Neural cell (in vitro differentiated cells): Measurements from ENCODE around the gene SATL1. TPM values are rescaled to one million over a fixed set of nuclear protein-coding genes. Genes with fewer than 3 reads are reported as not detected.

Experiments
- H2AFZ ChIP-seq: fragments of 200-600, 300-800 bp; sonication (generic), shearing (Covaris generic); 2 replicates; pipeline ENCODE4 v1.6.0; 2014; ENCODE audit warnings: low read depth, mild to moderate bottlenecking, antibody characterized with exemption, low read length, moderate library complexity
- H3F3A ChIP-seq: fragments of 200-600 bp; shearing (Covaris generic); 2 replicates; pipeline ENCODE4 v1.6.1; 2016; ENCODE audit warnings: mild to moderate bottlenecking, moderate library complexity, mixed read lengths, antibody characterized with exemption, low read length; ENCODE audit not compliant: insufficient read depth, poor library complexity, severe bottlenecking
- H3K27ac ChIP-seq: fragments of 200-600, 300-800 bp; sonication (generic), shearing (Covaris generic); 2 replicates; pipeline ENCODE4 v1.5.1; 2014; ENCODE audit warnings: mild to moderate bottlenecking, low read length, moderate library complexity
- H3K27me3 ChIP-seq: fragments of 300-800, 200-600 bp; sonication (generic), shearing (Covaris generic); 2 replicates; pipeline ENCODE4 v1.6.0; 2014; ENCODE audit warnings: mild to moderate bottlenecking, low read depth, low read length, moderate library complexity; ENCODE audit not compliant: insufficient read depth
- H3K36me3 ChIP-seq: fragments of 300-800, 200-600 bp; sonication (generic), shearing (Covaris generic); 2 replicates; pipeline ENCODE4 v1.5.1; 2014; ENCODE audit warnings: mild to moderate bottlenecking, antibody characterized with exemption, low read length, moderate library complexity; ENCODE audit not compliant: insufficient read depth
- H3K4me2 ChIP-seq: fragments of 300-800, 200-600 bp; sonication (generic), shearing (Covaris generic); 2 replicates; pipeline ENCODE4 v1.6.0; 2014; ENCODE audit warnings: mild to moderate bottlenecking, low read length
- H3K4me3 ChIP-seq: fragments of 300-800, 200-600 bp; sonication (generic), shearing (Covaris generic); 2 replicates; pipeline ENCODE4 v1.5.1; 2014; ENCODE audit warnings: mild to moderate bottlenecking, low read length, moderate library complexity
- H3K79me2 ChIP-seq: fragments of 200-600 bp; shearing (Covaris generic); replicated peaks from 2 replicates; pipeline ENCODE4 v1.6.0; 2014; ENCODE audit warnings: mild to moderate bottlenecking, low read length, moderate library complexity; ENCODE audit not compliant: insufficient read depth
- H3K9ac ChIP-seq: fragments of 300-800, 200-600 bp; sonication (generic), shearing (Covaris generic); 2 replicates; pipeline ENCODE4 v1.6.1; 2016; ENCODE audit warnings: mild to moderate bottlenecking, low read length, mixed read lengths
- H3K9me2 ChIP-seq: fragments of 200-600 bp; shearing (Covaris generic); 2 replicates; pipeline ENCODE4 v1.6.1; 2016; ENCODE audit warnings: mild to moderate bottlenecking, low read length, mixed read lengths; ENCODE audit not compliant: insufficient read depth
- H3K9me3 ChIP-seq: fragments of 200-600, 300-800 bp; sonication (generic), shearing (Covaris generic); 2 replicates; pipeline ENCODE4 v1.6.1; 2016; ENCODE audit warnings: mild to moderate bottlenecking, mixed run types, low read length, moderate library complexity, mixed read lengths
- H4K20me1 ChIP-seq: fragments of 200-600 bp; shearing (Covaris generic); 2 replicates; pipeline ENCODE4 v1.6.1; 2016; ENCODE audit warnings: mild to moderate bottlenecking, mixed run types; ENCODE audit not compliant: insufficient read depth
- CTCF ChIP-seq: fragments of 450-650 bp; IDR thresholded peaks from 2 replicates; pipeline ENCODE4 v1.5.1; 2014; ENCODE audit warnings: antibody characterized with exemption, mild to moderate bottlenecking, moderate library complexity; ENCODE audit not compliant: poor library complexity, severe bottlenecking
- EP300 ChIP-seq: fragments of 450-650 bp; conservative IDR thresholded peaks from 2 replicates; pipeline ENCODE4 v1.6.1; 2014; ENCODE audit warnings: antibody characterized with exemption, mild to moderate bottlenecking, moderate library complexity; ENCODE audit not compliant: poor library complexity, severe bottlenecking
- EZH2 ChIP-seq: fragments of 200-600, 300-800 bp; shearing (Covaris generic), sonication (generic); IDR thresholded peaks from 2 replicates; pipeline ENCODE4 v1.6.1; 2014; ENCODE audit warnings: antibody characterized with exemption, low read length, borderline replicate concordance, mild to moderate bottlenecking; ENCODE audit not compliant: insufficient read depth, poor library complexity, severe bottlenecking
- MXI1 ChIP-seq: fragments of 450-650 bp; conservative IDR thresholded peaks from 2 replicates; pipeline ENCODE4 v1.6.1; 2014; ENCODE audit warnings: antibody characterized with exemption, mild to moderate bottlenecking; ENCODE audit not compliant: poor library complexity, severe bottlenecking
- POLR2AphosphoS5 ChIP-seq: IDR thresholded peaks from 2 replicates; pipeline ENCODE4 v1.6.1; 2012
- RAD21 ChIP-seq: fragments of 450-650 bp; conservative IDR thresholded peaks from 2 replicates; pipeline ENCODE4 v1.6.1; 2014; ENCODE audit warnings: antibody characterized with exemption, mild to moderate bottlenecking, moderate library complexity
- REST ChIP-seq: IDR thresholded peaks from 2 replicates; pipeline ENCODE4 v1.6.1; 2012; ENCODE audit warnings: borderline replicate concordance
- SMC3 ChIP-seq: fragments of 450-650 bp; conservative IDR thresholded peaks from 2 replicates; pipeline ENCODE4 v1.6.1; 2014; ENCODE audit warnings: antibody characterized with exemption, mild to moderate bottlenecking, moderate library complexity; ENCODE audit not compliant: poor library complexity
- TAF1 ChIP-seq: IDR thresholded peaks from 2 replicates; pipeline ENCODE4 v1.6.1; 2012; ENCODE audit warnings: low read depth
- polyA plus RNA-seq: library from polyadenylated mRNA; depleted of rRNA; stranded (reverse); fragments of >200 nt; gene quantifications from 2 replicates; pipeline ENCODE4 v1.2.3, GENCODE V29; 2014

SATL1 gene
- polyA plus RNA-seq, 1 donor from 2014 or later = 2.6 TPM

- Histone ChIP-seq H3K4me2 (no peak overlapping the region), H3K79me2 (no peaks in the 10 kb centered on the region), H3K27ac (no peak overlapping the region), H4K20me1 (no peaks in the 10 kb centered on the region), H3F3A (no peaks in the 10 kb centered on the region), H3K9ac (no peak overlapping the region), H3K36me3 (no peaks in the 10 kb centered on the region), H3K4me3 (no peak overlapping the region), H3K9me2 (no peaks in the 10 kb centered on the region), H2AFZ (no peak overlapping the region), H3K9me3 (no peaks in the 10 kb centered on the region), H3K27me3 (no peaks in the 10 kb centered on the region)
- TF ChIP-seq RAD21 = no peak
- no peak for TF ChIP-seq SMC3
- no peak for TF ChIP-seq POLR2AphosphoS5
- TF ChIP-seq EP300 = no peak
- no peak for TF ChIP-seq CTCF
- no peak for TF ChIP-seq EZH2
- no peak for TF ChIP-seq REST
- TF ChIP-seq TAF1 = no peak
- TF ChIP-seq MXI1 = no peak
Measured at GRCh38 chrX:85052205-85052604, 191.4 kb downstream of the SATL1 start.

- Histone ChIP-seq H3K4me2 (no peak overlapping the region), H3K9me3 (no peaks in the 10 kb centered on the region), H4K20me1 (no peaks in the 10 kb centered on the region), H3K79me2 (no peaks in the 10 kb centered on the region), H2AFZ (no peak overlapping the region), H3F3A (no peaks in the 10 kb centered on the region), H3K9me2 (no peaks in the 10 kb centered on the region), H3K9ac (no peak overlapping the region), H3K36me3 (no peaks in the 10 kb centered on the region), H3K27me3 (no peaks in the 10 kb centered on the region), H3K4me3 (no peak overlapping the region), H3K27ac (no peak overlapping the region)
- TF ChIP-seq RAD21 (no peak), TAF1 (no peak), POLR2AphosphoS5 (no peak), EP300 (no peak), SMC3 (no peak), EZH2 (no peak), MXI1 (no peak), REST (no peak), CTCF (no peak)
Measured at GRCh38 chrX:85051627-85052026, 192.0 kb downstream of the SATL1 start.
